ENCODE results near the gene SPEG.

- TF ChIP-seq CTCF (IDR thresholded peaks at IDR 0.05; ENCODE audit: low read depth, low read length, poor library complexity, severe bottlenecking) (no peak), EZH2phosphoT487 (IDR thresholded peaks at IDR 0.05; ENCODE audit: borderline replicate concordance, low read length) (no peak)
These were observed 9.0 kb downstream of the SPEG start for GRCh38 chr2:219443697-219444023.

All from DOHH2 (cell line).